Right forelimb (tissue), 1 donor: Measurements from ENCODE around the gene LRPAP1.
"Not testable (repeated sequence)": the region's sequence is repeated elsewhere in the genome, so short reads cannot be mapped to it uniquely, and the experiment has no call there.

Source experiments
- DNase-seq: peaks from one replicate; pipeline ENCODE4 v3.0.0-alpha.2; 2018

Gene LRPAP1

GRCh38 chr4:3470244-3471097, 61.8 kb downstream of the LRPAP1 start:
- DNase-seq = no peak

DNA sequence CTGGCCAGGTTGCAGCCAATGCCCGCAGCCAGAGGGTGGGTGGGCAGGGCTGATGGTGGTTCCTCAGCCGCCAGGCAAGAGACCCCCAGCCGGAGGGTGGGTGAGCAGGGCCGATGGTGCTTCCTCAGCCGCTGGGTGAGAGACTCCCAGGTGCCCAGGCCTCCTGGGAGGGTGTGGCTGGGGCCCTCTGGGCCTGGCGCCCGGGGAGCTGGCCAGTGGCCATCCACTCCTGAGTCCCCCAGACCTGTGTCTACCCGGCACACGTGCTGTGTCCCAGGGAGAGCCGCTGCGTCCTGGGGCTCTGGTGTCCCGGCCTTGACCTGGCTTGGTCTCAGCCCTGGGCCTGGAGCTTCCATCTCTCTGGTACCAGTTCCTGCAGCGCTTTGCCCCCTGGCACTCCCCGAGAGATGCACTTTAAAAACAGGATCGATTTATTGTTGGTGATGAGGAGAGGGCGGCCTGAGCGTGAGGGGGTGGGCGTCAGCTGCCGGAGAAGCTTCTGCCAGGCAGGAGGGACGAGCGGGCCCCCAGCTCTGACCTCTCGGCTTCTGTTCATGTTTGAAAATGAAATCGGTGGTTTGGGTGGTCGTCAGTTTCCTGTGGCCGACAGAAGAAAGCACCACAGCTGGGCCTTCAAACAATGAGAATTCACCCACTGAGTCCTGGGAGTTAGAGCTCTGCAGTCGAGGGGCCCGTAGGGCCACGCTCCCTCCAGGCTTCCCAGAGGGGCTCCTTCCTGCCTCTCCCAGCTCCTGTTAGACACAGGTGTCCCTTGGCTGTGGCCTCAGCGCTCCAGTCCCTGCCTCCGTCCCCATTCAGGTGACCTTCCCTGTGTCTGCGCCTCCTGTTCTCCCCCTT, 62.6 kb downstream of the LRPAP1 start:
- DNase-seq = no peak

DNA sequence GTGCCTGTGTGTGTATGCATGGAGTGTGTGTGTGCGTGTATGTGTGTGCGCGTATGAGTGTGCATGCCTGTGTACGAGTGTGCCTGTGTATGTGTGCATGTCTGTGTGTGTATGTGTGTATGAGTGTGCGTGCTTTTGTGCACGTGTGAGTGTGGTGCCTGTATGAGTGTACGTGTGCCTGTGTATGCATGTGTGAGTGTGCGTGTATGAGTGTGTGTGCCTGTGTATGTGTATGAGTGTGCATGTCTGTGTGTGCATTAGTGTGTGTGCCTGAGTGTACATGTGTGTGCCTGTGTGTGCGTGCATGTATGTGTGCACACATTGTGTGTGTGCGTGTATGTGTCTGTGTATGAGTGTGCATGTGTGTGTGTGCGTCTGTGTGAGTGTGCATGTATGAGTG, 63.4 kb downstream of the LRPAP1 start:
- DNase-seq = no peak

DNA sequence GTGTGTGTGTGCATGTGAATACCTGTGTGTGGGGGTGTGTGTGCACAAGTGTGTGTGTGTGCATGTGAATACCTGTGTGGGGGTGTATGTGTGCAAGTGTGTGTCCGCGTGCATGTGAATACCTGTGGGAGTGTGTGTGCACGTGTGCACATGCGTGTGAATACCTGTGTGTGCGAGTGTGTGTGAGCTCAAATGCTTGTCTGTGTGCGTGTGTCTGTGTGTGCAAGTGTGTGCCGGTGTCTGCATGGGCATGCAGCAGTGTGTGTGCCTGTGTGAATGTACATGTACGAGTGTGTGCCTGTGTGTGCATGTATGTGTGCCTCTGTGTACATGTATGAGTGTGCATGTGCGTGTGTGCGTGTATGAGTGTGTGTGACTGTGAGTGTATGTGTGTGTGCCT, 64.1 kb downstream of the LRPAP1 start:
- no peak for DNase-seq

DNA sequence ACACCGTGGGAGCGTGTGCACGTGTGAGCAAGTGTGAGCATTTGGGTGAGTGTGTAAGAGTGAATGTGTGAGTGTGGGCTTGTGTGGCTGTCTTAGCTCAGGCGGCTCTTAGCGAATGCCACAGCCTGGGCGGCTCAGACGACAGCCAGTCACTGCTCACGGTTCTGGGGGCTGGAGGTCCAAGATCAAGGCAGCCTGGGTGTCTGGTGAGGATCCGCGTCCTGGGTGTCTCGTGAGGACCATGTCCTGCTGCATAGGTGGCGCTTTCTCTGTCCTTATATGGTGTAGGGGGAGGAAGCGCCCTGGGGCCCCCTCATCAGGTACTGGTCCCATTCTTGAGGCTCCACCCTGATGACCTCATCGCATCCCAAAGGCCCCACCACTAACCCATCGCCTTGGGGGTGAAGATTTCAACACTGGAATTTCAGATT, 64.6 kb downstream of the LRPAP1 start:
- DNase-seq = no peak

GRCh38 chr4:3466691-3467600, 65.3 kb downstream of the LRPAP1 start:
- no peak for DNase-seq

DNA sequence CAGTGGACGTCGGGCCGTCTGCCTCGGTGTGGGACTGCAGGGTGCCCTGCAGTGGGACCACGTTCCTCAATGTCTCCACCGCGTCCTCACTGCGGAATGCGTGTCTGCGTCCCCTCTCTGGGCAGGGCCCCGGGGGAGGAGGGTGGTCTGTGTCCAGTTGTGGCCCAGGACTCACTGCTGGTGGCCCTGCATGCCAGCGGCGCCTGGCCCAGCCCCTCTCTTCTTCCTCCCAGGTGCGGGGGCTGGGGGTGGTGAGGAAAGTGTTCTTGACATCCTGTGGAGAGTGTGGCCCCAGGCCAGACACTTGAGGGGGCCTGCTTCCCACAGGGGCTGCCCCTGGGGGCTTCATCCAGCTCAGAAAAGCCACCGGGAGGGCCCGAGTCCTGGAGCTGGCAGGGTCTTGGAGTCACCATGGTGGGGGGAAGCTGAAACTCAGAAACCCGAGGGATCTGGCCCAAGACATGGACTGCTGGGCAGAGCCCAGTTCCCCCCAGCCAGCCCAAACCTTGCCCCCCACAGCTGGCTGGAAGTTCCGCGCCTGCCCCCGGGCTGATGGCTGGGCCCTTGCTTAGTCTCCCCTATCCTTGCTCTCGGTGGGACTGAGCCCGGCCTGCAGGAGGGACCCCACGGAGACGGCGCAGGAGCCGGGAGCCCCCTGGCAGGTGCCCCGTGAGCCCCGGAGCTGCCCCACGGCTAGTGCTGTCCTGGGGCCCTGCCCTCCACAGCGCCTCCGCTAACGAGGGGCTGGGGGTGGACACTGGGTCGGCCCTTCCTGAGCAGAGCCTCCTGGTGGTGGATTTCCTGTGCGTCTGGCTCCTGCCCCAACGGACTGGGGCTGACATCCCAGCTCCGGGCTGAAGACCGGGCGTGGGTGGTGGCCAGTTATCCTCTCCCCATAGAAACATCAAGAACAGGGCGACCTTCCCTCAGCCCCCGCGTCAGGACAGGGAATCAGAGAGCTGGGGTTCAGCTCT, 66.2 kb downstream of the LRPAP1 start:
- no peak for DNase-seq

DNA sequence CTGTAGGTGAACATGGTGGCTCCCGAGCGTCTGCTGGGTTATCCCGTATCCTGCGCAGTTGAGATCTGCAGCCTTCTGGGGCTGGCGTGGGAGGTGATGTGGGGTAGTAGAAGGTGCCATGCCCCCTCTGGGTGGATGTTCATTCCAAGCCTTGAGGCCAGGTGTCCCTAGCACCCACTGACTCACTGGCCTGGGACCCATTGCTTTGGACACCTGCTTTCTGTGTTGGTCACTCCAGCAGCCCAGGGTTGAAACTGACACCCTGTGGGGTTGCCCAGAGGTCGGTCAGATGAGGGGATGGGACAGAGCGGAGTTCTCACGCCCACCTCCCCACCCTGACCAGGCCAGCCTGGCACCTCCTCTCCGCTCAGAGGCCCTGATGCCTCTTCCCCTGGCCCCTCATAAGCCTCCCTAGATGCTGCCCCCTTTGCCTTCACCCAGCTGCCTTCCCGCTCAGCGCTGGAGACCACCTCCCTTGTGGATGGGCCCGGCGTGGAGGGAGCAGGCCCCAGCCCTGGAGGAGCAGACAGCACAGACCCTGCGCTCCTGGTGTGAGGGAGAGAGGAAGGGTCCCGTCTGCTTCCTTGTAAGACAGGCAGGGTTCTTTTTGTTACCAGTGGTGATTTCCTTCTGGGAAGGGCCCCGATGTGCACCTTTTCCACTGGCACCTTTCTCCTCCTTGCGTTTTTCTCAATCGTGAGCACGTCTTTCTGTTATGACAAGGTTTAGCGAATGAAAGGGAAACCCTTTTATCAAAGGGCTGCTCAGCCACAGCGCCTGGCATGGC, 67.1 kb downstream of the LRPAP1 start:
- no peak for DNase-seq

DNA sequence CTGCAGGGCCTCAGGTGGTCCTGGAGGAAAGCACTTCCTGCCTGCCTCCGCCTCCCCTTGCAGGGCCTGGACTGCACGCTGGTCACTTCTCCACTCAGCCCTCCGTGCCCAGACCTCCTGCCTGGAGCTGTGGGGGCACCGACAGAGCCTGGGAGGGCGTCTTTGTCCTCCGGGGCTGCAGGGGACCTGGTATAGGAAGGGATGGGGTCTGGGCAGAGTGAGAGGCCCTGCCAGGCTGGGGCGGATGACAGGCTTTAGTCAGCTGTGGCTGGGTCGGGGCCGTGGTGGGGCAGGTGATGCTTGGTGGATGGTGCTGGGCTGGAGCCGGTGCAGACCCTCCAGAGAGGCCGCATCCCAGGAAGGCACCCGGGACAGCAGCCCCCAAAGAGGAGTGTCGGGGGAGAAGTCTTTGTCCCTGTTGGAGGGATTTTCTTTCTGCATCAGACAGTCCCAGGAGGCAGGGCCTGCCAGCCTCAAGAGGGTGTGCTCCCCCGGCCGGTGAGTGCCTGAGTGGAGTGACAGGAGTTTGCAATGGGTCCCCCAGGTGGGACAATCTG, 67.8 kb downstream of the LRPAP1 start:
- DNase-seq = no peak

- no peak for DNase-seq
Measured at GRCh38 chr4:3463556-3464348, 68.5 kb downstream of the LRPAP1 start.

DNA sequence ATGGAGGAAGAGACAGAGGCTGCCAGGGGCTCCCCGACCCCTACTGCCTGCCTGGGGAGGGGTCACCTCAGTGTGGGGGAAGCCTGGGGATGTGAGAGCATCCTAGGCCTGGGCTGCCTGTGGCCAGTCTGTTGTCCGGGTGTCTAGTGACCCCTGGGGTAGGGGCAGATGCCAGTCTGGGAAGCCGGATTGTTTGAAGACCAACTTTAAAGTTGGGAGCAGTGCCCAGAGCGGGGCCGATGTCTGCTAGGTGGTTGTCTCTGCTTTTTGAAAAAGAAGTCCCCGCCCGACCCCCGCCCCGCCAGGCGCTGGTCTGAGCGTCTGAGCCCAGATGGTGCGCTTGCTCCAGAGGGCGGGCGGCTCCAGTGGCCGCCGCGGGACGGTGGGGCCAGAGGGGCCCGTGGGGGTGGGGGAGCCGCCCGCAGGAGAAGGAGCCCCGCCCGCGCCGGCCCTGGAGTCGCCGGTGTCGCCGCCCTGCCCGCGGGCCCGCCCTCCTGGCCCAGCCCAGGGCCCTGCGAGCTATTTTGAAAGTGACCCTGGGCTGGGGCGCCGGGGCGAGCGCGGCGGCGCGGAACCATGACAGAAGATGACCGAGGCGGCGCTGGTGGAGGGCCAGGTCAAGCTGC, 69.3 kb downstream of the LRPAP1 start, which contains the start of gene DOK7:
TSS of gene DOK7 (plus strand) at position 517 of the 626 bp plus-strand sequence. CDS start at position 587, 70 bp downstream.
- DNase-seq = no peak

DNA sequence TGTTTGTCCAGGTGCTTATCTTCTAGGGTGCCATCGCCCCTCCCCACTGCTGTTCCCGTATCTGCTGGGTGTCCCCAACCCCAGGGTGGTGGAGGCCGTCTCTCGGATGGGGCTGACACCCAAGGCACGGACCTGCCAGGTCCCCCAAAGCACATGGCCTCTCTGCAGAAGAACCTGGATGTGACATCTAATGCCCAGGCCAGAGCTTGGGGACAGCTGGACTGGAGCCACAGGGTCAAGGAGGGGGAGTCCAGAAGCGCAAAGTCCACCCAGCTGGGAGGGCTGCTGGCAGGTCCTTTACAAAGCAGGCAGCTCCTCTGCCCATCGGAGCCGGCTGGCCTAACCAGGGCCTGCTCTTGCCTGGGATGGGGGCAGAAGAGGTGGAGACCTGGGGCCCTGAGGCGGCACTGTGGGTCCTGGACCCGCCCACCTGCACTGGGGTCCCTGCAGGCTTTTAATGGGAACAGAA, 69.9 kb downstream of the LRPAP1 start:
- DNase-seq = no peak

DNA sequence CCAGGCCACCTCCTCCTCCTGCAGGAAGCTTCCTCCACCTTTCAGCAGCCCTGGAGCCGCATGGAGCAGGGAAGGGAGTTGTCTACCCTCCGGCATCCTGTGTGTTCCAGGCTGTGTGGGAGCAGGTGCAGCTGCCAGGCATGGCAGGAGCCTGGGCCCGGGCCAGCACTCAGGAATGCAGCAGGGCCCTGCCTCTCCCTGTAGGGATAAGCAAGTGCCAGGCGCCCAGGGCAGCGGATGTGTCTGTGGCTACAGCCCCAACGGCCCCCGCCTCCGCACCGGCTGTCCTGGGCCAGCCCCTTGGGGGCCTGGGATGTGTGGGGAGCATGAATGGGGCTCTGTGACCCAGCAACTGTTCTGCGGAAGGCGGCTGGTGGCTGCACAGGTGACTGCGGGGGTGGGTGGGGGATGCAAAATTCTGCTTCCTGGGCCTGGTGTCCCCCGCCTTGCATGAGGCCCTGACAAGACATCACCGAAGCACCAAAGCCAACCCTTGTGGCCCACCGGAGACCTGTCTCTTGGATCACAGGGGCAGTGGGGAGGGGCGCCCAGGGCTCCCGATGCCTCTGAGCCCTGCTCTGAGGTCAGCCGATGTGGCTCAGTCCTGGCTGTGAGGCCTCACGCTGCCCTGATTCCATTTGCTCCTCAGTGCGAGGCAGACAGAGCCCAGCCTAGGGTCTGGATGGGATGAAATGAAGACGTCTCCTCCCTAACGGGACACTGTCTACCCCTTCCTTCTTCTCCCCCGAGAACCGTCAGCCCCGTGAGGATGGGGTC, 70.5 kb downstream of the LRPAP1 start:
- no peak for DNase-seq

DNA sequence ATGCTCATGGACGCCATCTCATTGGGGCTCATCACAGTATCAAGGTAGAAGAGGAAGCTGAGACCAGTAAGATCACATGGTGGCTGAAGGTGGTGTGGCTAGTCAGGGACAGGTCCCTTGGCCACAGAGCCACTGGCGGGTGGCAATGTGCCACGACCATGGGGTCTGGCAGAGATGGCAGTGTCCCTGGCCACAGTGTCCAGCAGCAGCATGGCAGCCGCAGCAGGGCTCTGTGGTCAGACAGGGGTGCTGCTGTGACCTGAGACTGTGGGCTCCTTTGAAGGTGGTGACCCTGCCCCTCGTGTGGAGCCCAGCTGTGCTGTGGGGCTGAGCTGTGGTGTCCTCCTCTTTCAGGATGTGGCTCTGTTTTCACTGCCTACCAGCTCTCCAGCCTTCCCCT, 71.3 kb downstream of the LRPAP1 start:
- no peak for DNase-seq

DNA sequence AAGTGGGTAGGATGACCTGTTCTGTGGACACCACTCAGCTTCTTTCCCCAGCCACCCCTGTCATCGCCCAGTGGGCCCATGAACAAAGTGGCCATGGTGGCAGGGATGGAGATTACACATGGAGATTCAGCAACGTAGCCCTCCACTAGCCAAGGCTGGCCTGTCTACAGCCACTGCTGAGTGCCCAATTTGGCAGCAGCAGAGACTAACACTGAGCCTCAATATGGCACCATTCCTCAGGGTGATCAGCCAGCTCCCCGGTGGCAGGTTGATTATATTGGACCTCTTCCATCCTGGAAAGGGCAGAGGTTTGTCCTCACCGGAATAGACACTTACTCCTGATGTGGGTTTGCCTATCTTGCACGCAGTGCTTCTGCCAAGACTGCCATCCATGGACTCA, 73.1 kb downstream of the LRPAP1 start:
- DNase-seq = not testable (repeated sequence)

DNA sequence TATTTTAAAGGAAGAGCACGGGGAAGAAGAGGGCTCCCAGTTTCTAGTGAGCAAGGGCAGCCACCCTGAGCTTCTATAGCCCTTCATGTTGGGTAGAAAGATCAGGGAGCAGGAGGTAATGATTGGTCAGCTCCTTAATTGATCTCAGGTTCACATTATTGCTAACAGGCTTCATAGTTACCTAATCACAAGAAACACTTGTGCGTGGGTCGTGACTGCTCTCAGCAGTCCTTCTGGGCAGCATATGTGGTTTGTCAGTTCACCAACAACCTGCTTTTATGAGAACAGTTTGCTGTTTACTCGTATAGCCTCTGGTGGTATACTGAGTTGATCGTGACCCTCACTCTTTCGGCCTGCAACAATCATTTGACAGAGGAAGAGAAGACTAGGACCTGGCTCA, 73.9 kb downstream of the LRPAP1 start:
- no peak for DNase-seq

GRCh38 chr4:3455596-3455995, 76.6 kb downstream of the LRPAP1 start:
- DNase-seq = not testable (repeated sequence)
